Measurements from ENCODE around the gene CKAP4. TPM values are rescaled to one million over a fixed set of nuclear protein-coding genes. Genes with fewer than 3 reads are reported as not detected.

The CKAP4 gene
- total RNA-seq, 4 donors from 2014 or later: 15.5 to 24.5 (median 21.0) TPM

GRCh38 chr12:106229036-106229591, 18.7 kb downstream of the CKAP4 start:
- DNase-seq: no peak
- H3K9me3 ChIP-seq: no peaks in the 10 kb centered on the region
- no peaks in the 10 kb centered on the region for H3K4me1 ChIP-seq
- no peaks in the 10 kb centered on the region for H3K36me3 ChIP-seq
- H3K4me3 ChIP-seq: no peak overlapping the region
- no peak for TF ChIP-seq POLR2A (IDR thresholded peaks at IDR 0.05)
- no peak for TF ChIP-seq CTCF (IDR thresholded peaks at IDR 0.05)
- no peaks in the 10 kb centered on the region for H3K27me3 ChIP-seq
- no peak overlapping the region for H3K27ac ChIP-seq

- no peaks in the 10 kb centered on the region for H3K27me3 ChIP-seq
- TF ChIP-seq POLR2A (IDR thresholded peaks at IDR 0.05): no peak
- no peak overlapping the region for H3K4me3 ChIP-seq
- no peaks in the 10 kb centered on the region for H3K9me3 ChIP-seq
- no peaks in the 10 kb centered on the region for H3K36me3 ChIP-seq
- no peaks in the 10 kb centered on the region for H3K4me1 ChIP-seq
- no peak for DNase-seq
- H3K27ac ChIP-seq: no peak overlapping the region
Measured at GRCh38 chr12:106228320-106228710, 19.5 kb downstream of the CKAP4 start.

- Histone ChIP-seq H3K36me3 (no peaks in the 10 kb centered on the region), H3K27me3 (no peaks in the 10 kb centered on the region), H3K4me1 (no peaks in the 10 kb centered on the region), H3K9me3 (no peaks in the 10 kb centered on the region), H3K27ac (no peak overlapping the region), H3K4me3 (no peak overlapping the region)
- no peak for TF ChIP-seq CTCF (IDR thresholded peaks at IDR 0.05)
- TF ChIP-seq POLR2A (IDR thresholded peaks at IDR 0.05): no peak
- peak in 1 of 3 donors; percentile 58 for DNase-seq
Measured at GRCh38 chr12:106227641-106228319, 20.0 kb downstream of the CKAP4 start.

GRCh38 chr12:106226884-106227640, 20.8 kb downstream of the CKAP4 start:
- Histone ChIP-seq H3K27ac (no peak overlapping the region), H3K27me3 (no peaks in the 10 kb centered on the region), H3K4me1 (no peaks in the 10 kb centered on the region), H3K9me3 (no peaks in the 10 kb centered on the region), H3K36me3 (no peaks in the 10 kb centered on the region), H3K4me3 (no peak overlapping the region)
- no peak for DNase-seq
- no peak for TF ChIP-seq POLR2A (IDR thresholded peaks at IDR 0.05)
- peak; percentile 55 to 89 (median 84) for TF ChIP-seq CTCF (IDR thresholded peaks at IDR 0.05)

GRCh38 chr12:106224355-106224706, 23.5 kb downstream of the CKAP4 start:
- Histone ChIP-seq H3K36me3 (no peaks in the 10 kb centered on the region), H3K27me3 (no peaks in the 10 kb centered on the region), H3K27ac (no peak overlapping the region), H3K4me1 (no peaks in the 10 kb centered on the region), H3K4me3 (no peak overlapping the region), H3K9me3 (no peaks in the 10 kb centered on the region)
- DNase-seq: no peak
- TF ChIP-seq CTCF (IDR thresholded peaks at IDR 0.05): no peak
- no peak for TF ChIP-seq POLR2A (IDR thresholded peaks at IDR 0.05)

Measured in Peyer's patch (tissue), 4 donors.